C4-2B (cell line): Measurements from ENCODE around the gene RNF214.

Source experiments
- H3K27ac ChIP-seq: fragments of 450-650 bp; 2 replicates; pipeline ENCODE4 v1.5.1; 2017
- CTCF ChIP-seq: fragments of 450-650 bp; conservative IDR thresholded peaks from 2 replicates; pipeline ENCODE4 v1.5.1; 2017; ENCODE audit warnings: mild to moderate bottlenecking
- ZFX ChIP-seq: fragments of 450-650 bp; IDR thresholded peaks from 2 replicates; pipeline ENCODE4 v1.6.1; 2017

Gene RNF214

GRCh38 chr11:117231842-117232091 is 704 bp upstream of the RNF214 start, which contains the start of gene PCSK7:
PCSK7 (minus strand) TSS chr11:117232073; CDS start chr11:117229844, 2,229 bp downstream.
- TF ChIP-seq CTCF: no peak
- no peak for TF ChIP-seq ZFX
- peak within 1 kb of the TSS; percentile 89 for H3K27ac ChIP-seq

GRCh38 chr11:117232911-117233409 is 489 bp downstream of the RNF214 start:
- H3K27ac ChIP-seq: peak overlapping the region; percentile 89
- TF ChIP-seq ZFX (no peak), CTCF (no peak)

GRCh38 chr11:117238221-117238620 is 5.8 kb downstream of the RNF214 start:
- no peak overlapping the region for H3K27ac ChIP-seq
- no peak for TF ChIP-seq CTCF
- TF ChIP-seq ZFX: no peak

- no peak overlapping the region for H3K27ac ChIP-seq
- TF ChIP-seq CTCF (no peak), ZFX (no peak)
These were observed 6.8 kb downstream of the RNF214 start for GRCh38 chr11:117239295-117239694.

- TF ChIP-seq ZFX: no peak
- TF ChIP-seq CTCF: no peak
- no peak overlapping the region for H3K27ac ChIP-seq
These were observed 15.9 kb downstream of the RNF214 start for GRCh38 chr11:117248341-117248740.

- TF ChIP-seq ZFX (no peak), CTCF (no peak)
- H3K27ac ChIP-seq: no peak overlapping the region
These were observed 17.1 kb downstream of the RNF214 start for GRCh38 chr11:117249571-117249970.

GRCh38 chr11:117251506-117251905 is 19.0 kb downstream of the RNF214 start:
- TF ChIP-seq ZFX: no peak
- no peak overlapping the region for H3K27ac ChIP-seq

GRCh38 chr11:117255966-117256365 is 23.5 kb downstream of the RNF214 start:
- TF ChIP-seq CTCF: no peak
- no peak for TF ChIP-seq ZFX
- H3K27ac ChIP-seq: no peak overlapping the region
